Femur (tissue), 1 donor: ENCODE results near the gene DHX30.
"Not testable (repeated sequence)": the region's sequence is repeated elsewhere in the genome, so short reads cannot be mapped to it uniquely, and the experiment has no call there.

Source experiments
- DNase-seq: peaks from one replicate; pipeline ENCODE4 v3.0.0-alpha.2; 2017

Gene DHX30

GRCh38 chr3:47804577-47804976, 1.6 kb downstream of the DHX30 start:
- no peak for DNase-seq

GRCh38 chr3:47813551-47814177, 10.7 kb downstream of the DHX30 start:
- no peak for DNase-seq

- no peak for DNase-seq
These were observed 14.7 kb downstream of the DHX30 start for GRCh38 chr3:47817609-47818008.

GRCh38 chr3:47824541-47825473, 21.9 kb downstream of the DHX30 start:
- DNase-seq = peak; percentile 85

- no peak for DNase-seq
These were observed 22.7 kb downstream of the DHX30 start for GRCh38 chr3:47825590-47825989.

- DNase-seq = not testable (repeated sequence)
These were observed 26.5 kb downstream of the DHX30 start for GRCh38 chr3:47829482-47829881.

GRCh38 chr3:47836986-47837385, 34.0 kb downstream of the DHX30 start:
- no peak for DNase-seq

GRCh38 chr3:47838503-47838902, 35.6 kb downstream of the DHX30 start:
- no peak for DNase-seq

- no peak for DNase-seq
These were observed 38.9 kb downstream of the DHX30 start for GRCh38 chr3:47841786-47842349.

GRCh38 chr3:47846186-47846879, 43.4 kb downstream of the DHX30 start:
- DNase-seq = no peak

GRCh38 chr3:47846880-47847248, 43.9 kb downstream of the DHX30 start:
- DNase-seq = no peak

GRCh38 chr3:47847260-47847659, 44.3 kb downstream of the DHX30 start:
- DNase-seq = no peak

- DNase-seq = no peak
These were observed 45.0 kb downstream of the DHX30 start for GRCh38 chr3:47847801-47848518.

GRCh38 chr3:47848599-47849117, 45.7 kb downstream of the DHX30 start:
- no peak for DNase-seq

- DNase-seq = no peak
These were observed 46.3 kb downstream of the DHX30 start for GRCh38 chr3:47849186-47849698.

GRCh38 chr3:47849699-47850563, 47.0 kb downstream of the DHX30 start:
- no peak for DNase-seq

- no peak for DNase-seq
These were observed 47.8 kb downstream of the DHX30 start for GRCh38 chr3:47850564-47851410.

GRCh38 chr3:47851888-47852603, 49.1 kb downstream of the DHX30 start:
- DNase-seq = no peak
